ENCODE results near the gene MSANTD2.

The MSANTD2 gene

DNA sequence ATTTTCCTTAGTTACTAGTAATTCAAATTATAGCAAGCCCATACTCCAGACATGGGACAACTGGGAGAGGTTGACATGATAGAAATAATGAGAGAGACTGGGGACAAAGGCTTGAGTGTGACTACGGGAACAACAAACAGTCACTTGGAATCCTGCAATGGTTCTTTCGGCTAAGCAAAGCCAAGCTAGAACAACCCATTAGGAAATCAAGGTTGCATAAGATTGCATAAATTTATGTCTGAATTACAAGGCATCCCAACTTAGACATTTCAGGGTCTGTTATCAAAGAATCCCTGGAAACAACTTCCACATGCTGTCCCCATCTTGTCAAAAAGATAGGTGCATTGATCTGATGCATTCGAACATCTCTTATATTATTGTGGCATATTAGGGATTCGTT is 70.6 kb downstream of the MSANTD2 start:
- H3K27ac ChIP-seq (ENCODE audit: low read depth, low read length), result no peak overlapping the region
- no peak overlapping the region for H3K9ac ChIP-seq (ENCODE audit: low read length)
- no peaks in the 10 kb centered on the region for H3F3A ChIP-seq (ENCODE audit: insufficient read depth)
- no peak overlapping the region for H3K4me2 ChIP-seq (ENCODE audit: low read depth, low read length, poor library complexity, severe bottlenecking)
- no peaks in the 10 kb centered on the region for H4K20me1 ChIP-seq (ENCODE audit: low read depth, low read length)
- H3K9me3 ChIP-seq (ENCODE audit: insufficient read depth, low read length), result no peaks in the 10 kb centered on the region
- H3K27me3 ChIP-seq (ENCODE audit: low read length), result no peaks in the 10 kb centered on the region
- H2AFZ ChIP-seq (ENCODE audit: low read depth, low read length, severe bottlenecking), result no peak overlapping the region
- H3K9me2 ChIP-seq (replicated peaks; ENCODE audit: insufficient read depth, low read length), result no peaks in the 10 kb centered on the region
- H3K79me2 ChIP-seq (ENCODE audit: insufficient read depth, low read length), result no peaks in the 10 kb centered on the region
- H3K4me3 ChIP-seq (ENCODE audit: insufficient read depth, low read length, poor library complexity, severe bottlenecking), result no peak overlapping the region
- H3K36me3 ChIP-seq (ENCODE audit: low read length), result no peaks in the 10 kb centered on the region
- TF ChIP-seq, protein P1, sequence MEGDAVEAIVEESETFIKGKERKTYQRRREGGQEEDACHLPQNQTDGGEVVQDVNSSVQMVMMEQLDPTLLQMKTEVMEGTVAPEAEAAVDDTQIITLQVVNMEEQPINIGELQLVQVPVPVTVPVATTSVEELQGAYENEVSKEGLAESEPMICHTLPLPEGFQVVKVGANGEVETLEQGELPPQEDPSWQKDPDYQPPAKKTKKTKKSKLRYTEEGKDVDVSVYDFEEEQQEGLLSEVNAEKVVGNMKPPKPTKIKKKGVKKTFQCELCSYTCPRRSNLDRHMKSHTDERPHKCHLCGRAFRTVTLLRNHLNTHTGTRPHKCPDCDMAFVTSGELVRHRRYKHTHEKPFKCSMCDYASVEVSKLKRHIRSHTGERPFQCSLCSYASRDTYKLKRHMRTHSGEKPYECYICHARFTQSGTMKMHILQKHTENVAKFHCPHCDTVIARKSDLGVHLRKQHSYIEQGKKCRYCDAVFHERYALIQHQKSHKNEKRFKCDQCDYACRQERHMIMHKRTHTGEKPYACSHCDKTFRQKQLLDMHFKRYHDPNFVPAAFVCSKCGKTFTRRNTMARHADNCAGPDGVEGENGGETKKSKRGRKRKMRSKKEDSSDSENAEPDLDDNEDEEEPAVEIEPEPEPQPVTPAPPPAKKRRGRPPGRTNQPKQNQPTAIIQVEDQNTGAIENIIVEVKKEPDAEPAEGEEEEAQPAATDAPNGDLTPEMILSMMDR (IDR thresholded peaks at IDR 0.05; ENCODE audit: insufficient read depth, low read length, poor library complexity, severe bottlenecking), result no peak
- TF ChIP-seq EZH2phosphoT487 (conservative IDR thresholded peaks at IDR 0.05; ENCODE audit: low read length), result no peak

DNA sequence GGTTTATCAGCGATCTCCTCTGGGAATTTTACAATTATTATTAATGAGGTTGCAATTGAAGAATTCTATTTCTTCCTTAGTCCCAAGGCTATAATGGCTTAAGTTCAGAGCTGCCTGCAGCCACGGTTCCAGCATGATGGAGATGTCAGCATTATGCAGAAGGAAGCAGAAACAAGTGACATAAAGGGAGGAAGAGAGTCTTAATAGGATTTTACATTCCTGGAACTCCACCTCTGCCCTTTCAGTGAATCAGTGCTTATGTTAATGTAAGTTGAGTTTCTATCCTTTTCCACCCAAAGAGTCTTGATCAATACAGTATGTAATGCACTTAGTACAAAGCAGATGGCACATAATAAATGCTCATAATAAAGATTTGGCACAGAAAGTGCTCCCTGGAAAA is 72.1 kb downstream of the MSANTD2 start:
- H3K27me3 ChIP-seq (ENCODE audit: low read length), result no peaks in the 10 kb centered on the region
- no peaks in the 10 kb centered on the region for H3K79me2 ChIP-seq (ENCODE audit: insufficient read depth, low read length)

DNA sequence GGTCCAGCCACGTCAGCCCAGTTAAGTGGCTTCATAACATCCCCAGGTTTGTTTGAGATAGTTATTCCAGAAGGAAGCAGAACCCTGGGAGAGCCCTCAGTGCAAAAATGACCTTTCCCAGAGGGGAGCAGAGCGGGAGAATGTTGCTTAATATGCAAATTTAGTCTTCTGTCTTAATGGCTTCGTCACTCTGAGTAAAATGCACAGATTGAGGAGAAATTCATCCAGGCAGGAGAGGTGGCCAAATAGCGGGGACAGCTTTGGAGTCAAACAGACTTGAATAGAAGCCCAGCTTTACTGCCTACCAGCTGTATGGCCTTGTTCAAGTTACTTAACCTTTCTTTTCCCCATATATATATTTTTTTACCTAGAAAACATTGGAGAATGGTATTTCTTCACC is 72.7 kb downstream of the MSANTD2 start:
- Histone ChIP-seq H3K79me2 (ENCODE audit: insufficient read depth, low read length) (no peaks in the 10 kb centered on the region), H3K9ac (ENCODE audit: low read length) (no peak overlapping the region), H3F3A (ENCODE audit: insufficient read depth) (no peaks in the 10 kb centered on the region), H3K9me3 (ENCODE audit: insufficient read depth, low read length) (no peaks in the 10 kb centered on the region), H3K4me3 (ENCODE audit: insufficient read depth, low read length, poor library complexity, severe bottlenecking) (no peak overlapping the region), H3K27me3 (ENCODE audit: low read length) (no peaks in the 10 kb centered on the region), H3K9me2 (replicated peaks; ENCODE audit: insufficient read depth, low read length) (no peaks in the 10 kb centered on the region), H3K4me2 (ENCODE audit: low read depth, low read length, poor library complexity, severe bottlenecking) (no peak overlapping the region), H3K36me3 (ENCODE audit: low read length) (no peaks in the 10 kb centered on the region), H3K27ac (ENCODE audit: low read depth, low read length) (no peak overlapping the region), H4K20me1 (ENCODE audit: low read depth, low read length) (no peaks in the 10 kb centered on the region), H2AFZ (ENCODE audit: low read depth, low read length, severe bottlenecking) (no peak overlapping the region)
- TF ChIP-seq, protein P1 (IDR thresholded peaks at IDR 0.05; ENCODE audit: insufficient read depth, low read length, poor library complexity, severe bottlenecking), result no peak
- no peak for TF ChIP-seq EZH2phosphoT487 (conservative IDR thresholded peaks at IDR 0.05; ENCODE audit: low read length)

More for the DNA sequence above, 72.1 kb downstream of the MSANTD2 start:
- Histone ChIP-seq H3K9ac (ENCODE audit: low read length) (no peak overlapping the region), H3K4me3 (ENCODE audit: insufficient read depth, low read length, poor library complexity, severe bottlenecking) (no peak overlapping the region), H4K20me1 (ENCODE audit: low read depth, low read length) (no peaks in the 10 kb centered on the region), H3K9me2 (replicated peaks; ENCODE audit: insufficient read depth, low read length) (no peaks in the 10 kb centered on the region), H3K27ac (ENCODE audit: low read depth, low read length) (no peak overlapping the region), H3K36me3 (ENCODE audit: low read length) (no peaks in the 10 kb centered on the region), H3K4me2 (ENCODE audit: low read depth, low read length, poor library complexity, severe bottlenecking) (no peak overlapping the region), H3F3A (ENCODE audit: insufficient read depth) (no peaks in the 10 kb centered on the region), H2AFZ (ENCODE audit: low read depth, low read length, severe bottlenecking) (no peak overlapping the region), H3K9me3 (ENCODE audit: insufficient read depth, low read length) (no peaks in the 10 kb centered on the region)
- TF ChIP-seq EZH2phosphoT487 (conservative IDR thresholded peaks at IDR 0.05; ENCODE audit: low read length), result no peak
- TF ChIP-seq, protein P1 (IDR thresholded peaks at IDR 0.05; ENCODE audit: insufficient read depth, low read length, poor library complexity, severe bottlenecking), result no peak
